ENCODE results near the gene ZNF608. TPM values are rescaled to one million over a fixed set of nuclear protein-coding genes. Genes with fewer than 3 reads are reported as not detected.
A peak's percentile ranks its signal among the peaks of the same experiment; 100 is the strongest.

Gene ZNF608
- total RNA-seq, 2 donors from 2014 or later, result 22.6 to 25.3 TPM

- H3K4me3 ChIP-seq, result no peak overlapping the region
- TF ChIP-seq CTCF (IDR thresholded peaks at IDR 0.05), result no peak
- TF ChIP-seq POLR2AphosphoS5 (IDR thresholded peaks at IDR 0.05), result no peak
- no peak for TF ChIP-seq POLR2A (IDR thresholded peaks at IDR 0.05)
- WGBS, result 91% methylated on average over 1 of the region's 1 CpG
- H3K4me1 ChIP-seq (replicated peaks), result no peaks in the 10 kb centered on the region
- H3K9me3 ChIP-seq, result no peaks in the 10 kb centered on the region
- intact Hi-C loops (cut with DNase I), result no loop called here
- no peaks in the 10 kb centered on the region for H3K36me3 ChIP-seq
- DNase-seq (ENCODE audit: low spot score), result no peak
- no peaks in the 10 kb centered on the region for H3K27me3 ChIP-seq (replicated peaks; ENCODE audit: insufficient read depth)
- no peak overlapping the region for H3K27ac ChIP-seq
Measured at GRCh38 chr5:124737651-124738050, 8.8 kb downstream of the ZNF608 start.

GRCh38 chr5:124736805-124737188 lies 9.6 kb downstream of the ZNF608 start:
- Histone ChIP-seq H3K36me3 (no peaks in the 10 kb centered on the region), H3K9me3 (no peaks in the 10 kb centered on the region), H3K27me3 (replicated peaks; ENCODE audit: insufficient read depth) (no peaks in the 10 kb centered on the region), H3K27ac (no peak overlapping the region), H3K4me3 (no peak overlapping the region), H3K4me1 (replicated peaks) (no peaks in the 10 kb centered on the region)
- intact Hi-C loops (cut with DNase I), result no loop called here
- TF ChIP-seq POLR2AphosphoS5 (IDR thresholded peaks at IDR 0.05) (no peak), POLR2A (IDR thresholded peaks at IDR 0.05) (no peak), CTCF (IDR thresholded peaks at IDR 0.05) (no peak)
- DNase-seq (ENCODE audit: low spot score), result no peak
- WGBS, result 46% methylated on average over 3 of the region's 3 CpGs

DNA sequence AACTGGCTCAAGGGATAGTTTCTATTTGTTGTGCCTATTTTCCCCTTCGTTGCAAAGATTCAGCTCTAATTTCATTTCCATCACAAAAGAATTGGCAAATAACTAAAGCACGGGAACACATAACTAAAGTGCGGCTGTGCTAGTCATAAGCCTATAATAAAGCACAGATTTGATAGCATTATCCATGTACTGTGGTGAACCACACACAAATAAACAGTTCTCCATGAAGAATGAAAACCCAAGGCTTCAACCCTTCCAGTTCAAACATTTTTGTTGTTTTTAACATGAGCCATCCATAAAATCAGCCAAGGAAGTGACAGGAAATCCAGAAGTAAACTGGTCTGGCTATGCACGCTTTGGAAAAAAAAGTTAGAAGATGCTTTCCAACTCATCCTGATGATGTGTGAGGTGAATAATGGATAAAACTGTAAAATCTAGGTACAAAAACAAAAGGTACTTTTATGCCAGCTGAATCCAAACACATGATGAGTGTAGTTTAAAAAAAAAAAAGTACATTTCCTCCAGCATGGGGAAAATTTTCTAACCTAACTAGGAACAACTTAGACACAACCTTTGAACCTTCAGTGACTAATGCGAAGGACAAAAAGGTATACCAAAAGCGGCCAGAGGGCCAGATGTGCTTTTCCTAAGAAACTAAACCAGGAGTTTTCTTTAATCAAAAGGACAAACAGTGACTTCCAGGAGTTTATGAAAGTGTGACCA lies 10.2 kb downstream of the ZNF608 start:
- 61% methylated on average over 6 of the region's 6 CpGs for WGBS
- no peaks in the 10 kb centered on the region for H3K4me1 ChIP-seq (replicated peaks)
- DNase-seq (ENCODE audit: low spot score), result no peak
- intact Hi-C loops (cut with DNase I), result no loop called here
- no peak for TF ChIP-seq CTCF (IDR thresholded peaks at IDR 0.05)
- no peak for TF ChIP-seq POLR2AphosphoS5 (IDR thresholded peaks at IDR 0.05)
- TF ChIP-seq POLR2A (IDR thresholded peaks at IDR 0.05), result no peak
- no peaks in the 10 kb centered on the region for H3K36me3 ChIP-seq
- no peak overlapping the region for H3K4me3 ChIP-seq
- no peaks in the 10 kb centered on the region for H3K9me3 ChIP-seq
- H3K27me3 ChIP-seq (replicated peaks; ENCODE audit: insufficient read depth), result no peaks in the 10 kb centered on the region
- H3K27ac ChIP-seq, result peak overlapping the region in 1 of 2 donors; percentile 11

DNA sequence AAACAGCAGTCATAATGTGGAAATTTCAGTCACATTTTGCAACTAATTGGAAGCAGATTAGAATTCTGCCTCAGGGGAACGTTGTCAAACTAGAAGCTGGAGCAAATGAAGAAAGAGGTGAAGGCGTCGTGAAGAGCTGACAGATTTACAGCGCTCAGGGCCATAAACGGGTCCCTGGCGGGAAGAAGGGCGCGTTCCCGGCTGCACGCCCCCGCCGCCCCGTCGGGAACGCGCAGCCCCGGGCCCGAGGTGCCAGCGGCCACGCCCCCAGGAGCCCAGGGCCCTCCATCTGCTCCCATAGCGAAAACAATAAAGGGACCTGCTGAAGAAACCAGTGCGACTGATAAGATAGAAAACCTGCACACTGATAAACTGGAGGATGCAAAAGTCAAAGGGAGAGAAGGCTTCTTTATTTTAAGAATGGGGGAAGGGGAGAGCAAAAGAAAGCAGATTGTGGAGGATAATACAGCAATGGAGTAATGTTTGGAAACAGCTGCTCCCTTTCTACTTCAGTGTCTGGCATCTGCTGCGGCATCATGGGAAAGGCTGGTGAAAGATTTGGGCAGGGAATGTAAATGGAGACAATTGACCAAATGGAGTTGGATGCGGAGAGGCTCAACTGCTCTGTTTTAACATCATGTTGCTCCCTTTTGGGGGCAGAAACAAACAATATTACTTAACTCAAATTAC lies 11.1 kb downstream of the ZNF608 start:
- Histone ChIP-seq H3K36me3 (no peaks in the 10 kb centered on the region), H3K27ac (peak overlapping the region in 1 of 2 donors; percentile 11), H3K4me1 (replicated peaks) (no peaks in the 10 kb centered on the region), H3K27me3 (replicated peaks; ENCODE audit: insufficient read depth) (no peaks in the 10 kb centered on the region), H3K9me3 (no peaks in the 10 kb centered on the region), H3K4me3 (peak overlapping the region; percentile 16 to 18)
- intact Hi-C loops (cut with DNase I), result no loop called here
- TF ChIP-seq POLR2A (IDR thresholded peaks at IDR 0.05) (no peak), CTCF (IDR thresholded peaks at IDR 0.05) (no peak), POLR2AphosphoS5 (IDR thresholded peaks at IDR 0.05) (no peak)
- 11% methylated on average over 24 of the region's 24 CpGs for WGBS
- no peak for DNase-seq (ENCODE audit: low spot score)
